Epithelial cell of prostate (primary cell): ENCODE results near the gene CFC1.
"Not testable (repeated sequence)": the region's sequence is repeated elsewhere in the genome, so short reads cannot be mapped to it uniquely, and the experiment has no call there.

Source experiments
- DNase-seq: peaks from one replicate; pipeline ENCODE4 v3.0.0-alpha.2; 2011; ENCODE audit warnings: low read depth, low spot score
- H3K27ac ChIP-seq: fragments of 450-650 bp; 2 replicates; pipeline ENCODE4 v1.5.1; 2017; ENCODE audit warnings: mild to moderate bottlenecking

CFC1 gene

DNA sequence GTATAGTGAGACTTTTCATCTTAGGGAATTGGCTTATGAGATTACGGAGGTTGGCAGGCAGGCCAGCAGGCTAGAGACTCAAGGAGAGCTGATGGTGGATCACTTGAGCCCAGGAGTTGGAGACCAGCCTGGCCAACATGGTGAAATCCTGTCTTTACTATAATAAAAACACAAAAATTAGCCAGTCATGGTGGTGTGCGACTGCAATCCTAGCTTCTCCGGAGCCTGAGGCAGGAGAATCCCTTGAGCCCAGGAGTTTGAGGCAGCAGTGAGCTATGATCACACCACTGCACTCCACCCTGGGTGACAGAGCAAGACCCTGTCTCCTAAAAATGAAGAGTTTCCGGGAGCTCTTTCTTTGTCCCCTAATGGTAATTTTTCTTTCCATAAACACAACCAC, 14.6 kb downstream of the CFC1 start:
- not testable (repeated sequence) for H3K27ac ChIP-seq, DNase-seq

DNA sequence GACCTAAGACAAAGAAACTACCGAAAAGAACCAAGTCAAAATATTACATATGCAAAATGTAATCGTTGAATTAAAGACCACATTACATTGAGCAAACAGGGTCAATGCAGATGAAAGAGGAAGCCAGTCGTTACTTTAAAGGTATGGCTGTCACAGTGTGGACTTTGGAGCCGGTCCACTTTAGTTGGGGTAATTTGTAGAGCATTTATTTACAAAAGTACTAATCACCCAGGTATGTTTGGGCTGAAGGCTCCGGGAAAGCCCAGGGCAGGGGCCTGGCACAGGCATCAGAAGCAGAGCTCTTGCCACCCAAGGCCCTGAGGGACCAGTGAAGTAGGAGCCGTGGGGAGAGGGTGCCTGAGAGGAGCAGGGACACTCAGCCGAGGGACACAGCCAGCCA, 15.8 kb downstream of the CFC1 start:
- H3K27ac ChIP-seq, DNase-seq: not testable (repeated sequence)

DNA sequence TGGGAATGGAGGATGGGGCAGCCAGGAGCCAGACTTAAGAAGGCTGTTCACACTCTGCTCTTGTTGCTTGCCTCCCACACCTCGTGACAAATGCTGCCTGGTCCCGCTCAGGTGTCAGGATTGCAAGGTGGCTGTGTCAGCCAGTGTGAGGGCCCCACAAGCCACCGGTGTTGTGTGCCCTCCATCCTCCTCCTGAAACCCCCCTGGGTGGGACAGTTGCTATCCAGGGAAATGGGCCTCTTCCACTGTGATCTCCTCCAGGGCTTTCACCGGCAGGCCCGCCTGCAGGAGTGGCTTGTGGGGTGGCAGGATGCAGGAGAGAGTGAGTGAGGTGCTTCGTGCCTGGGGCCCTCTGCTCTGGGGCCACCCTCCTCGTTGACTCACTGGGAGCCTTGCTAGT, 16.4 kb downstream of the CFC1 start:
- not testable (repeated sequence) for H3K27ac ChIP-seq

DNA sequence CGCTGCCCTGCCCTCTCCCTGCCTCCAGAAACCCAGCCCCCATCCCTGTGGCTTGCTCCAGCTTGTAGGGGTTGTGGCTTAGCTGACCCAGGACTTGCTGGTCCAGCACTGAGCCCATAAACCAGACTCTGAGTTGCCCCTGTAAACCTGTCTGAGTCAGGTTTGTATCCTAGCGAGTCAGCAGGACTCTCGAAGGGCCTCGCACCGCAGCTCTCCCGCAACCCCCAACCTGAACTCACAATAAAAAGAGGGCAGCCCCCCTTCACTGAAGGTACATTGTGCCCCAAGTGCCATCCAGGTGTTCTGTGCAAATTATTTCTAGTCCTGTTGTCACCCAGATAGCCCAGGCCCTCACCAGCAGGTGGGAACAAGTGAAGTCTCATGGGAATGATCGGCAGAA, 17.9 kb downstream of the CFC1 start:
- not testable (repeated sequence) for DNase-seq, H3K27ac ChIP-seq

More for the DNA sequence above, 16.4 kb downstream of the CFC1 start:
- DNase-seq = not testable (repeated sequence)

DNA sequence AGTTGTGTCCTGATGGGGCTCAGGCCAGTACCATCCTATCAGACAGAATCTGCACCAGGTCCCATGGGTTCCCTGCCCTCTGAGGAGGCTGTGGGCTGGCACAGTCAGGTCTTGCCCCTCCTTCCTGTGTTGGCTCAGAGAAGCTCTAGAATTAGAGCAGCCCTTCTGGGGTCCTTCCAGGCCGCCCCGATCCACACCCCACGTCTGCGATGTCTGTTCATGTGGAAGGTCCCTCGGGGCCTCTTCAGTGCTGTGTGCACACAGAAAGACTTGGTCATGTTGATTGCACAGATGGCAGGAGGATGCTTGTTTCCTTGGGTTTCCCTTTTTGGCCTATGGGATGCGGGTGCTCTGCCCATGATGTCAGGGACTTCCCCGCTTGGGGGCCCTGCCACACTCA, 20.3 kb downstream of the CFC1 start:
- not testable (repeated sequence) for DNase-seq

DNA sequence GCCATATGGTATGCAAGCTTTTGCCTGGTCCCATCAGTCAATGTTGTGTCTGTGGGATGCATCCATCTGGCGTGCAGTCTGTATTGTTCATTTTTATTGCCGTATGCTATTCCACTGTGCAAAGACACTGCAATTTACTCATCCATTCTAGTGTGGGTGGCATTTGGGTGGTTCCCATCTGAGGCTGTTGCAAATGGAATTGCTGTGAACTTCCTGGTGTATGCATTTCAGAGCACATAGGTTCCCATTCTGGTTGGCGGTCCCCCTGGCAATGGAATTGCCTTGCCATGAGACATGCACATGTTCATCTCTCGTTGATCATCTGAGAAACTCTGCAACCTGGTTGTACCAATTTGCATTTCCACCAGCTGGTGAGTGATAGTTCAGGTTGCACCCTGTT, 21.8 kb downstream of the CFC1 start:
- not testable (repeated sequence) for H3K27ac ChIP-seq, DNase-seq

More for the DNA sequence above, 20.3 kb downstream of the CFC1 start:
- H3K27ac ChIP-seq = not testable (repeated sequence)

DNA sequence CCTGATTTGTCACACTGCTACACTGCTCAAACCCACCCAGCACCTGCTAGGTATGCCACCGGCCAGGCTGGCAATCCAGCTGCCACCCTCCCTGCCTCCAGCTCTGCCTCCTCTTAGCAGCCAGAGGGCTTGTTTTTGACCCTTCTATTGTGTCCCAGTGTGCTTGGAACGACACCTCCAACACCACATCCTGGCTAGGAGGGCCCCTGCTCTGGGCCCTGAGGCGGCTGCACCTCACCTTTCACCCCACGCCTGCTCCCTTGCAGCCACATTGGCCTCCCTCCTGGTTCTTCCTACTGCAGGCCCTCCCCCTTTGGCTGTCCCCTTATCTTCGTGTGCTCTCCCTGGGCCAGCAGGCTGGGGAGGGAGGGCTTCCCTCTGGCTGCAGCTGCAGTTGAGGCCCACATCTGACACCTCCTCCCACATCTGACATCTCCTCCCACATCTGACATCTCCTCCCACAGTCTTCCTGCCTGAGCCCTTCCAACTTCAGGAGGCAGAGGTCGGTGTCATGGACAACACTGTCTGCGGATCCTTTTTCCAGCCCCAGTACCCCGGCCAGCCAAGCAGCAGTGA, 23.1 kb downstream of the CFC1 start:
- DNase-seq = not testable (repeated sequence)

DNA sequence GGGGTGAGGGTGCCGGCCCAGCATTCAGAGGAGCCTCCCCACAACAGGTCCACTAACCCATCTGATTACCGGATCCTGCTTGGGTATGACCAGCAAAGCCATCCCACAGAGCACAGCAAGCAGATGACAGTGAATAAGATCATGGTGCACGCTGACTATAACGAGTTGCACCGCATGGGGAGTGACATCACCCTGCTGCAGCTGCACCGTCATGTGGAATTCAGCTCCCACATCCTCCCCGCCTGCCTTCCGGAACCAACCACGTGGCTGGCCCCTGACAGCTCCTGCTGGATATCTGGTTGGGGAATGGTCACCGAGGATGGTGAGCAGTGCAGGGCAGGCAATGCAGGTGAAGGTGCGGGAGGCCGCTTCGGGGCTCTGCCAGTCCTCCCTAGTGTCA, 25.1 kb downstream of the CFC1 start:
- H3K27ac ChIP-seq, DNase-seq: not testable (repeated sequence)

More for the DNA sequence above, 23.1 kb downstream of the CFC1 start:
- not testable (repeated sequence) for H3K27ac ChIP-seq

DNA sequence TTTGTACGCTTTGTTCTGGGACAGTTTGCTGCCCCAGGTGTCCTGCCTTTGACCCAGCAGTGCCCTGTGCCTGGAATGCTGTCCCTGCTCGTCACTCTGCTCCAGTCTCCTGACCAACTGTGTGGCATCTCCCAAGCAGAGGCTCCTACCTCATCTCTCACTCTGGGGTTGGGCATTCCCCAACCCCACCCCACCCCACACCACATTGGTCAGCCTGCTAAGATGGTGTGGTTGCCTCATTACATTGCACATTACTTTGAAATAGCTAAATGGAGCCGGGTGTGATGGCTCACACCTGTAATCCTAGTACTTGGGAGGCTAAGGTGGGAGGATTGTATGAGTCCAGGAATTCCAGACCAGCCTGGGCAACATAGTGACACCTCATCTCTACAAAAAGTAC, 27.4 kb downstream of the CFC1 start:
- H3K27ac ChIP-seq, DNase-seq: not testable (repeated sequence)

DNA sequence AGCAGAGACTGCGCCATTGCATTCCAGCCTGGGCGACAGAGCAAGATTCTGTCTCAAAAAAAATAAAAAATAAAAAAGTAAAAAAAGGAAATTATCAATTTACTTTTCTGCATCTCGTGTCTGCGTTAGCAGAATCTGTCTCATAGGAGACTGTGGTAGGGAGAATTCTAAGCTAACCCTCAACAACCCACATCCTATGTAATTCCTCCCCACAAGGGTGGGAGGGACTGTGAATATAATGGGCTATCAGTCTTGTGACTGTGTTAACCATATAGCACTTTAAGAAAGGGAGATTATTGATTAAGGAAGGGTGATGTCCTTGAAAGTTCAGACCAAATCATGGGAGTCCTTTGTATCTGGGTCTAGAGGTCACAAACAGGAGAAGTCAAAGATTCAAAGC, 33.2 kb downstream of the CFC1 start:
- not testable (repeated sequence) for DNase-seq

DNA sequence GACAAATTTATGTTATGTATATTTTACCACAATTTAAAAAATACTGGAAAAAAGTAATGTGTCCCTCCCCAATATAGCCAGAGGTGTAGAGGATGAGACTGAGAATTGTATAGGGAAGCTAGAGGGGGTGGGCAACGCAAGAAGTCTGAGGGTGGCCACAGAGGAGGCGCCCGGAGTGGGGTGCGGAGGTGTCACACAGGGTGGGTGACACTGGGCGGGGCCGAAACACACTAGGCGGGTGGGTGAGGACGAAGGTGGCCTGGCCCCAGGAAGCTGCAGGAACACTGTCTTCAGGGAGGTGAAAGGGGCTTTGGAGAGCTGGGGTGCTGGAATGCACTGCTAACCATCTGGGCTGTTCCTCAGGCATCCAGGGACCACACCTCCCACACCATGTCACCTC, 42.9 kb downstream of the CFC1 start:
- not testable (repeated sequence) for H3K27ac ChIP-seq, DNase-seq

More for the DNA sequence above, 33.2 kb downstream of the CFC1 start:
- H3K27ac ChIP-seq = not testable (repeated sequence)

DNA sequence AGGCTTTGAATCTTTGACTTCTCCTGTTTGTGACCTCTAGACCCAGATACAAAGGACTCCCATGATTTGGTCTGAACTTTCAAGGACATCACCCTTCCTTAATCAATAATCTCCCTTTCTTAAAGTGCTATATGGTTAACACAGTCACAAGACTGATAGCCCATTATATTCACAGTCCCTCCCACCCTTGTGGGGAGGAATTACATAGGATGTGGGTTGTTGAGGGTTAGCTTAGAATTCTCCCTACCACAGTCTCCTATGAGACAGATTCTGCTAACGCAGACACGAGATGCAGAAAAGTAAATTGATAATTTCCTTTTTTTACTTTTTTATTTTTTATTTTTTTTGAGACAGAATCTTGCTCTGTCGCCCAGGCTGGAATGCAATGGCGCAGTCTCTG, 45.2 kb downstream of the CFC1 start:
- DNase-seq, H3K27ac ChIP-seq: not testable (repeated sequence)

DNA sequence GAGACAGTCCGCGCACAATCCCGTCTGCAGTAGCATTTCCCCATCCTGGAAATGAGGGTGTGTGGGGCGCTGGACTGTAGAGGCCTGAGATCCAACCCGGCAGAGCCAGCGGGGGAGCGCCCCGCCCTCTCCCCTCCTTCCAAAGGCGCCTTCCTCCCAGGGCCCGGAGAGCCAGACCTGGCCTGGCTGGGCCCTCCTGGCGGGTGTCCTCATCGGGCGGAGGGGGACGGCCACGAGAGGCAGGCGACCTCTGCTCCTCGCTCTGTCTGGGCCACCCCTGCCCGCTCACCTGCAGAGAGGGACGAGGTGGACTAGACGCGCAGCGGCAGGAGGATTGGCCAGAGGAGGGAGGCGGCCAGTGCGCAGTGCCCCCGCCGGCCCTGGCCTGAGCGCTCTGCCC, 49.9 kb downstream of the CFC1 start:
- not testable (repeated sequence) for H3K27ac ChIP-seq, DNase-seq

DNA sequence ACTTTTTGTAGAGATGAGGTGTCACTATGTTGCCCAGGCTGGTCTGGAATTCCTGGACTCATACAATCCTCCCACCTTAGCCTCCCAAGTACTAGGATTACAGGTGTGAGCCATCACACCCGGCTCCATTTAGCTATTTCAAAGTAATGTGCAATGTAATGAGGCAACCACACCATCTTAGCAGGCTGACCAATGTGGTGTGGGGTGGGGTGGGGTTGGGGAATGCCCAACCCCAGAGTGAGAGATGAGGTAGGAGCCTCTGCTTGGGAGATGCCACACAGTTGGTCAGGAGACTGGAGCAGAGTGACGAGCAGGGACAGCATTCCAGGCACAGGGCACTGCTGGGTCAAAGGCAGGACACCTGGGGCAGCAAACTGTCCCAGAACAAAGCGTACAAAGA, 51.0 kb downstream of the CFC1 start:
- DNase-seq, H3K27ac ChIP-seq: not testable (repeated sequence)

DNA sequence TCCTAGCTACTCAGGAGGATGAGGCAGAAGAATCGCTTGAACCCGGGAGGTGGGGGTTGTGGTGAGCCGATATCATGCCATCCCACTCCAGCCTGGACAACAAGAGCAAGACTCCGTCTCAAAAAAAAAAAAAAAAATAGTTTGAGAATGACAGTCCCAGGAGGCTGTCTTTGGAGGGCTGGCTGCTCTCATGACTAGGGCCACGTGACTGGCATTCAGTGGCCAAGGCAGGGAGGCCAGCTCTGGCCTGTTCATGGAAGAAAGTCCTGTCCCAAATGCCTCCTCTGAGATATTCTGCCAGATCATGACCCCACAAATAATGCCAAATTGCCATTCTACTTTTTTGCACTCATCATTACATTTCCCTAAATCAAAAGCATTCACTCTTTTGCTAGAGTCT, 54.4 kb downstream of the CFC1 start:
- not testable (repeated sequence) for H3K27ac ChIP-seq, DNase-seq

DNA sequence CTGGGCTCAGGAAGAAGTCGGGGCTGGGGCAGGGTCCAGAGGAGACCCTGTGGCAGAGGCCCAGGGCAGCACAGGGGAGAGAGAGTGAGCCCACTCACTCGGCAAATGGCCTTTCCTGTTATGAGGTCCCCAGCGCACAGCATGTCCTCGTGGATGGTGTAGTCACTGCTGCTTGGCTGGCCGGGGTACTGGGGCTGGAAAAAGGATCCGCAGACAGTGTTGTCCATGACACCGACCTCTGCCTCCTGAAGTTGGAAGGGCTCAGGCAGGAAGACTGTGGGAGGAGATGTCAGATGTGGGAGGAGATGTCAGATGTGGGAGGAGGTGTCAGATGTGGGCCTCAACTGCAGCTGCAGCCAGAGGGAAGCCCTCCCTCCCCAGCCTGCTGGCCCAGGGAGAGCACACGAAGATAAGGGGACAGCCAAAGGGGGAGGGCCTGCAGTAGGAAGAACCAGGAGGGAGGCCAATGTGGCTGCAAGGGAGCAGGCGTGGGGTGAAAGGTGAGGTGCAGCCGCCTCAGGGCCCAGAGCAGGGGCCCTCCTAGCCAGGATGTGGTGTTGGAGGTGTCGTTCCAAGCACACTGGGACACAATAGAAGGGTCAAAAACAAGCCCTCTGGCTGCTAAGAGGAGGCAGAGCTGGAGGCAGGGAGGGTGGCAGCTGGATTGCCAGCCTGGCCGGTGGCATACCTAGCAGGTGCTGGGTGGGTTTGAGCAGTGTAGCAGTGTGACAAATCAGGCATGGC, 55.4 kb downstream of the CFC1 start:
- not testable (repeated sequence) for DNase-seq, H3K27ac ChIP-seq

DNA sequence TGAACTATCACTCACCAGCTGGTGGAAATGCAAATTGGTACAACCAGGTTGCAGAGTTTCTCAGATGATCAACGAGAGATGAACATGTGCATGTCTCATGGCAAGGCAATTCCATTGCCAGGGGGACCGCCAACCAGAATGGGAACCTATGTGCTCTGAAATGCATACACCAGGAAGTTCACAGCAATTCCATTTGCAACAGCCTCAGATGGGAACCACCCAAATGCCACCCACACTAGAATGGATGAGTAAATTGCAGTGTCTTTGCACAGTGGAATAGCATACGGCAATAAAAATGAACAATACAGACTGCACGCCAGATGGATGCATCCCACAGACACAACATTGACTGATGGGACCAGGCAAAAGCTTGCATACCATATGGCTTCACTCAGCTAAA, 56.6 kb downstream of the CFC1 start:
- H3K27ac ChIP-seq, DNase-seq: not testable (repeated sequence)
